Stimulated activated CD4-positive, alpha-beta T cell treated with anti-CD3 and anti-CD28 coated beads, Interleukin-4, amount 100 ng/mL, for 1 hour (primary cell): ENCODE results near the gene PLCB4.

Experiments used
- DNase-seq: peaks from one replicate; pipeline ENCODE4 v3.0.0-alpha.2; 2020

Gene PLCB4

DNA sequence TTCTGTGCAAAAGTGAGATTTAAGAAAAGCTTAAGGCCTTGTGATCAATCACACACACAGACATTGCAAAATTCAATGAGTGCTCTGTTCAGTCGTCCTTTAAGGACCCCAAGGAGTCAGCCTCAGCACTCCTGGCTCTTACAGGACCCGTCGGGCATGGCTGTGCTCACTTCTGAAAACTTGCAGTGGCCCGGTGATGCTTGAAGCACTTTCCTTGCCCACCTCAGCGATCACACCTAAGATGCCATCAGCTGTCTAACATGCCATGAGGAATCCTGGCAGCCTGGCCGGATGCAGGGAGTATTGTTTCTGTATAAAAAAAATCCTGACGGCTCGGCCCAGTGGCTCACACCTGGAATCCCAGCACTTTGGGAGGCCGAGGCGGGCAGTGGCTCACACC is 344.1 kb downstream of the PLCB4 start:
- DNase-seq = no peak

DNA sequence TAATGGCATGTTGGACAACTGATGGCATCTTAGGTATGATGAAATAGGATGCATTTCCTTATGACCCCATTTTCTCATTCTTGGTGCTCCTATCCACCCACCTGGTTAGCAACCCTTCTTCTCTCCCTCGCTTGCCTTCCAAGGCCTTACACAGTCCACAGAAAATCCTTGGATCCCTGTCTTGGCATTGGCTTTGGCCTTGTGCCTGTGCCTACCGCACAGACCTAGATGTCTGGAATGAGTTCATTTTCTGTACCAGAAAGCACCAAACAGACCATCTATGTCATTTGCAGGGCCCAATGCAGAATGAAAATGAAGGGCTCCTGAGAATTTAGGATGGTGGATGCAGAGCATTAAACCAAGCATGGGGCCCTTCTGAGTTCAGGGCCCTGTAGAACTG is 346.5 kb downstream of the PLCB4 start:
- no peak for DNase-seq

DNA sequence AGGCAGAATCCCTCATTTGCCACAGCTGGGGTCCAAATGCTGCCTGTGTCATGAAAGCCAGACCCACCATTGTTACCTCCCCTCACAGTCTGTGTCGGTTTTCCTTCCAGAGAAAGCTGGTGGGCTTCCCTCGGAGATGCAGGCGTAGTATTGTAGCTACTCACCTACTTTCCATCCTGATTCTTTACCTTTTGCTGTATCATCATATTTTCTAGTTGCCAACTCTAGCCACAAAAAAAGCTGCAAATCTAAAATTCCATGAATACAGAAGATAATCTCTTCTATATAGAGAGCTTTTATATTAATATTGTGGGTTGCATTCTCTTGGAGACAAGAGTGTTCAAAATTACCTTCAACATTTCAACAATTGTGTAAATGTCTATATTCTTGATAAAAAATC is 347.5 kb downstream of the PLCB4 start:
- DNase-seq = no peak

DNA sequence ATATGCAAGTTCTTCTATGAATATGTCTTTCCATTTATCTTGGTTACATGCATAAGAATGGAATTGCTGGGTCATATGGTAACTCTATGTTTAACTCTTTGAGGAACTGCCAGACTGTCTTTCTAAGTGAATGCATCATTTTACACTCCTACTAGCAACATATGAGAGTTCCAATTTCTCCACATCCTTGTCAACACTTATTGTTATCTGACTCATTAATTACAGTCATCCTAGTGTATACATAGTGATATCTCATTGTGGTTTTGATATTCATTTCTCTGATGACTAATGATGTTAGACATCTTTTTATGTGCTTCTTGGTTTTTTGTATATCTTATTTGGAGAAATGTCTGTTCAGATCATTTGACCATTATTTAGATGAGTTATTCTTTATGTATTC is 348.8 kb downstream of the PLCB4 start:
- DNase-seq = no peak

DNA sequence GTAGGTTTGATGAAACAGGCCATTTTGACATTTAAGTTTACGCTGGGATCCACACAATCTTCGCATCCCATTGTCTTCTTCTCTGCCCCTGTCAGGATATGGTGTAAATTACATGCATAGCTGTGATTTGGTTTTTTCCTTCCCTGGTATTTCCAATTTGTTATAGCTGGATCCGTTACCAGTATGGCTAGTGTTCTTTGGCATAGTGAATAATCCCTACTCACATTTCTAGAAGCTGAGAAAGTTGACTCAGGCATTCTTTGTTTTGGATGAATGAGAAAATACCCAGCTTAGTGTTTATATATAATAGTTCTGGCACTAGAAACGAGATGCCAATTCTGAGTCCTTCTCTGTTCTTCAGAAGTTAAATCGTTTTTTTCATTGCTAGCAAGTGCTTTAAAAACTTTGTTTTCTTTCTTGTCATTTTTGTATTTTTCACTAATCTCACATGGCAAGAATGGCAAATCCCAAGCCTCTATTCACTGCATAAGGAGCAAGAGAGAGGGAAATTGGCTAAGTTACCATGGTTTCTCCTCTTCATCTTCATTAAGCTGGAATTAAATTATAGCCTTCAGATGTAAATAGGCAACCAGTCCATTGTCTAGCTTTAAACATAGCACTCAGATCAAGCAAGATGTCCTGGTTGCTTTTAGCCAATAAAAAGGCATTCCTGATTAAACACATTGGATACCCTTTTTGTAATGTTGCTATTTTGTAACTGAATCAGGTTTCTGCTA is 353.6 kb downstream of the PLCB4 start:
- DNase-seq = no peak

DNA sequence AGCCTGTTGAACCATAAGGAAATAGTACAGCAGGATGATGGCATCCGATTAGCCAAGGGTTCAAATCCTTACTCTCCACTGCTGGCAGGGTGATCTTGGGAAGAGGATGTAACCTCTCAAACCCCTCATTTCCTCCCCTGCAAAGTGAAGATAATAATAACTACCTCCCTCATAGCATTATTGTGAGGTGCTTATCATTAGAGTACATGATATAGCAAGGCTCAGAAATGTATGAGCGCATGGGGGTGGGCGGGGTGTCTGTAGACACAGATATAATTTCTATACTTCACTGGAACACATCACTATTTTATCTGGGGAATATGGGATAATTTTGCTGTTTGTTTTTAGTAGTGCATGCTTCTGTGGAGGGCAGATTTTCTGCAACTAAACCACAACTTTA is 355.7 kb downstream of the PLCB4 start:
- no peak for DNase-seq

DNA sequence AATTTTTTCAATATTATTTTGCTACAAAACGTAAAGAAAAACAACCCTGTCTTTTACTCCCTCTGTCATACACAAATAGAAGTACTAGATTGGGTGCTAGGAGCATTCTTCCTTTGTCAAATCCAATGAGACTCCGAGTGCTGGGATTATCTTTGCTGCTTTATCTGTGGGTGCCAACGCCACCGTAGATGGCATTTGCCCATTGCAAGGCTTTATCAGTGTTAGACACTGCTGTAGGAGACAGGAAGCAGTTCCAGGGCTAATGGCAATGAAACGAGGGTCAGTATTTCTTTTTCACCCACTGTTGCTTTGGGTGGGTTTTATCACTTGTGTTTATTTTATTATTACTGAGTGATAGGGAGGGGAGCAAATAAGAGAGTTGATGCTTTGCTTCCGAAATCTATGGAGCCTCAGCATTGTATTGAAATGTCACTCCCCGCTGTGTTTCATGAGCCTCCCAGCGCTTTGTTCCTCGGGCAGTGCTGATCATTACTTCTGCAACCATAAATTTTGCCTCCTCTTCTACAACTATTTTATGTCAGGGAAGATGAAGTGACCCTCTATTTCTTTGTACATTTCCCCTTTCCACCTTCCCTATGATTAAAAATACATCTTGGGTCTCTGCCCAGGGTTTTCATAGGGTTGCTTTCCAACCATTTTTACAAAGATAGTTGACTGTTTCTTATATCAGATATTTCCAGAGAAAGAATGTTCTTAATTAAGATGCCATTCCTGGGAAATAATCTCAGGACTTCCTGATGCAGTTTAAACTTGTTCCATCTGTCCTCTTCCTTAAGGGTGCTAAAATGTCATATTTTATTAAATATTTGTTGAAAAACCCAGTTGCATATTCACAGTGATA is 358.8 kb downstream of the PLCB4 start:
- DNase-seq = no peak

DNA sequence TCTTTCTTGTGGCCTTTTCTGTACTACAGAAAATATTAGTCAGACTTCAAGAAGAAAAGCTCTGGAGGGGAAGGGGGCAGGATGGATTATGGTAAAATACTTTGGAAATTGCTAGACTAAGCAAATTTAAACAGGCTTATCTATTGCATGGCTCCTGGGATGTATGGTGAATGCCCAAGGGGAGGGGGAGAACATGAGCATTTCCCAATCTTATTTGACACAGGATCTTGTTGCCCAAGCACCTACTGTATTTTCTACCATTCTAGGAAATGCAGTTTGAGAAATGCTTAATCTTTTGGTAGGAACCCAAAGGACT is 359.4 kb downstream of the PLCB4 start:
- DNase-seq = no peak

DNA sequence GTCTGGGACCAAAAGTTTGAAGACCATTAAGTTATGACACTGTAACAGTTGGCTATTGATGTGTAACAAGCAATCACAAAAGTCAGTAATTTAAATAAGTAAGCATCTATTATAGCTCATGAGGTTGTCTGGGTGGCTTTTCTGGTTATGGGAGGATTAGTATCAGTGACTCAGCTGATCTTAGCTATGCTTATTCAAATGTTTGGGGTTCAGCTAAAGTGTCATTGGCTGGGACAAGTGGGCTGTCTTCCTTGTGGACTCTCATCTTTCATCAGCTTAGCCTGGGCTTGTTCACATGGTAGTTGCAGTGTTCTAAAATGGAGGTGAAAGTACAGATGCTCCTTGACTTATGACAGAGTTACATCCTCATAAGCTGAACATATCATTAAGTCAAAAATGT is 370.9 kb downstream of the PLCB4 start:
- no peak for DNase-seq

DNA sequence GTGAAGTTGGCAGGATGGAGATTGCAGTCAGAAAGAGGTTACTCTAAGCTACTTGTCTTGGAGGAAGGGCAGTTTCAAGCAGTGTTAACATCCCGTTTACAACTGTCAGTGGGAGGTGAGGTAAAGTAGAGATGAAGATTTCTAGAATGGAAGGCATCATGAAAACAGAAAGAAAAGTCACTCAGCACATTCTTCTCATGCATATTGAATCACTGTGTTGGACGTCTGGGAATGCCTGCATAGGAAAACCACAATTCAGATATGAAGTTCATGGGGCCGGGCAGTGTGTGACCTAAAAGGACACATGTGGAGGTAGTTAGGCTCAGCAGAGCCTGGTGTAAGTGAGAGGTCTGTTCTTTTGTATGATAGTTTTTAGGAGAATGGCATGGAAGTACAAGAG is 372.0 kb downstream of the PLCB4 start:
- no peak for DNase-seq

DNA sequence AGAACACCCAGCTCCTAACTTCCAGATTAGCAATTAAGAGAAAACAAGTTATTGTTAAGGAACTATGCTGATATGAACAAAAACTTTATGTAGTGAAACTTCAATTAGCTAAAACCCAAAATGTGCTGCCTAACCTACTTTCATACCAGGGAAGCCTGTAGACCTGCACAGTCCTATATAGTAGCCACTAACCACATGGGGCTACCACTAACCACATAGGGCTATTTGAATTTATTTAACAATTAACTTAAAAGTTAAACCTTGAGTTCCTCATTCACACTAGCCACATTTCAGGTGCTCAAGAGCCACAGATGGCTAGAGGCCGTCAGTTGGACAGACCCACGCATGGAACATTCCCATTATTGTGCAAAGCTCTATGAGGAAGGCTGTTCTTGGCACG is 373.1 kb downstream of the PLCB4 start:
- no peak for DNase-seq

DNA sequence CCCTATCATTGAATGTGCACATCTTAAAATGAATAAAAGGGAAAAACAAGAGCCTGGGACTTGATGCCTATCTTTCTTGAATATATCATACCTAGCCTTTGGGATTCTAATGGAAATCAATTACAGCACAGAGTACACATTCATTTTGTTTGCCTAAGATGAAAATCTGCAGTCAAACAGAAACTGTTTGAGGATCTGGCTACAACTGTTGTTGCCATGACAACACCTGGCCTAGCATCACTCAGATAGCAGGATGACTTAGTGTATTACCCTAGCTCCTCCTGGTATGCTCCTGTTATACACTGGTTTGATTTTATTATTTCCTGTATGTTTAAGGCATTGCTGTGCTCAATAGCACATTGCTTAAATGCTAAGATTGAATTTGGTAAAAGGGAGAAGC is 374.0 kb downstream of the PLCB4 start:
- no peak for DNase-seq

DNA sequence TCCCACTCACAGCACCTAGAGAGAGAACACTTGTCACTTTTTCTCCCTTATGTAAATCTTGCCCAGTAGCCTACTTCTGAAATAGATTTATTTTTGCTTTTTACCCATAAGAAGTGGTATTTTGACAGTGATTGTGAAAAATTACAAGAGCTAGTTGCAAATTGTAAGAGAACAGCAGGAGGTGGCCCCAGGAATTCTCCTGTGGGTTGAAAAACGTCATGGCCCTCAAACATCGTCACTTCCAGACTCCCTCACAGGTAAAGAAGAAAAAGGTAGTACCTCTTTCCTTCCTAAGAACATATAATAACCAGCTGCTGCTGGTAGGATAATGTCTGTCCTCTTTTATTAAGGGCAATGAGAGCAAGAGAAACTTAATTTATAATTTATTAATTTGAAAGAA is 376.0 kb downstream of the PLCB4 start:
- no peak for DNase-seq

DNA sequence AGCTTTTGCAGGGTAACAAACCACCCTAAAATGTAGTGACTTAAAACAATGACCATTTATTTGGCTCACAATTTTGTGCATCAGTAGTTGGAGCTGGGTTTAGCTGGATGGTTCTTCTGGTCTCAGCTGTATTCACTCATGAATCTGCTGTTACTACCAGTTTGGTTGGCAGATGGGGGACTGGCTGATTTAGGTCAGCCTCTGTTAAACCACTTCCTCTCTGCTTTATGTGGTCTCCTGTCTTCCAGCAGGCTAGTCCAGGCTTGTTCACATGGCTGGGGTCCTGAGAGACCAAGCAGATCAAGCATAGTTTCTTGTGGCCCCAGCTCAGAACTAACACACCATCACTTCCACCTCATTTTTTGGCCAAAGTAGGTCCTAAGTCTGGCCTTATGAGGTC is 378.3 kb downstream of the PLCB4 start:
- no peak for DNase-seq

DNA sequence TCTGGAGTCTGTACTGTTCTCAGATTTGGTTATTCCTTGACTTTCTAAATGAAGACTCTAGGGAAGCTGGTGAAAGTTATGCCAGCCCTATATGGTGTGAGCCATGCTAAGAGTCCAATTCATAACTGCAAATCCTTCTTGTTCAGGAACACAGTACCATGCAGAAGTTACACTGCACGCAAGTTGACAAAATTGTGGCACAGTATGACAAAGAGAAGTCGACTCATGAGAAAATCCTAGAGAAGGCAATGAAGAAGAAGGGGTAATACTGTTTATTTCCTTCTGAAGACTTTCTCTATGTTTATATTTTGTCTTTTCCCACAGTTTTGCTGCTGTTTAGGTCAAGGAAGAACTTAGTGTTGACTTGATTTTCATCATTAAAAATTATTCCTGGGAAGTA is 384.3 kb downstream of the PLCB4 start:
- no peak for DNase-seq

DNA sequence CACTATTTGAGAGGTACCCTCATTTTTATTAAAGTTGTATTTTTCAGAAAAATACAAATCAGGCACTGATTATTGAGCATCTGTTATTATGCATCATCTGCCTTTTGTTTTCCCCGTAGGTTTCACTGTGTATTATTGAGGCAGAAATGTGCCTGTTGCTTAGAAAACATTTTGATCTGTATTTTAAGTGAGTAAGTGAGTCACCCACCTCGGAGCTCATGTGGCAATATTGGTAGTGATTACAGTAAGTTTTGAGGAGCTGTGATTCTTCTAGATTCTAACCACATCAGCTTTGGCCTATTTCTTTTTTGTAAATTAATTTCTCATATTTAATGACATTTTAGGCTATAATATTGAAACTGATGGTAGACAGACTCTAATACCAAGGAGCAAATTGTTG is 385.9 kb downstream of the PLCB4 start:
- DNase-seq = no peak

DNA sequence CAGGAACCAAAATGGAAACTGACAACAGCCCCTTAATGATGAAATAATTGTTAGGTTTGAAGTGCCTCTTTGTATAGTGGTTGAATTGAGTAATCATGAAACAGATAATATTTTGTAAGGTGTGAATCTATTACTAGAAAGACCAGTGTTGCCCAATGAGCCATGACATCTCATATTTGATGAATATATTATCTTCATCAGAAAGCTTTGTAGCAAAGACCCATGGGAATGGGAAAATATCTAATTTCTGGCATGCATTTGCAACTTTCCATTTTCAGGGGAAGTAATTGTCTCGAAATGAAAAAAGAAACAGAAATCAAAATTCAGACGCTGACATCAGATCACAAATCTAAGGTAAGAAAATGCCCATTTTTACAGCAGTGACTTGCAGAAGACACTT is 388.2 kb downstream of the PLCB4 start:
- DNase-seq = no peak

DNA sequence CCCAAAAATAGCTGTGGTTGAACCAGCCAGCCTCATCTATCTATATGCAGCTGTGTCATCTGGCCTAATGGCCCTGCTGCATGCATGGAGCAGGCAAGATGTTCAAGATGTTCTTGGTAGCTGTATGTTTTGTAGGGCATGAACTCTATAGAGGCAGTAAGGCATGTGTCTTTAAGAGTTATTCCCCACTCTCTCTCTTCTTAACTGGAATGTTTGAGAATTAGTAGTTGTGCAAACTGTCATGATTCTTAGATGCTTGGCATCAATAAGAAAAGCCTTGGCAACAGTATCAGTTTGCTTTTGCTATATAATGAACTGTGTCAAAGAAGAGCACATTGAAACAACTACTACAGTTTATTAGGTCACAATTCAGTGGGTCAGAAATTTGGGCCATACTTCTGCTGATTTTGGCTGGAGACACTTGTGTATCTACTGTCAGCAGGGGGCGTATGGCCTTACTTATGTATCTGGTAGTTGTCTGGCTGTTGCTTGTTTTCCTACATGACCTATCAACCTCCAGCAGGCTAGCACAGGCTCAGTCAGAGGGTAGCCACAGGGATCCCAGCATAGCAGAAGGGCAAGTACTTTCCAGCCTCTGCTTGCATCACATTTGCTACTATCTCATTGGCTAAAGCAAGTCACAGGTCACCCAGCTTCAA is 389.4 kb downstream of the PLCB4 start:
- no peak for DNase-seq

DNA sequence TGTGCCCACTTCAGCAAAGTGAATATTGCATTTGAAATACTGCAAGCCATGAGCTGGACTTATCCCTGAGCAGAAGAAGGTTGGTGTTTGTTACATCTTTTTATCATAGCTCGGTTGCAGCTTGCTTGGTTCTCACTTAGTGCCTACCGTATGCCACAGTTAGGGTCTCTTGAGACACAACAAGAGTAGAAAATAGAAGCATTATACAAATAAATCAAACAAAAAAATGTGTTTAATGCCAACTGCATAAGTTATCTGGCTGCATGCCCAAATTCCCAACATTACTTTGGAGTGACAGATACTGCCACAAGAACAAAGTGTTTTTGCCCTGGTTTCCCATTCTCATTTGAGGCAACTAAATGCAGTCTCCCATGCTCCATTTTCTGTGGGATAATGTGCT is 391.6 kb downstream of the PLCB4 start:
- no peak for DNase-seq

DNA sequence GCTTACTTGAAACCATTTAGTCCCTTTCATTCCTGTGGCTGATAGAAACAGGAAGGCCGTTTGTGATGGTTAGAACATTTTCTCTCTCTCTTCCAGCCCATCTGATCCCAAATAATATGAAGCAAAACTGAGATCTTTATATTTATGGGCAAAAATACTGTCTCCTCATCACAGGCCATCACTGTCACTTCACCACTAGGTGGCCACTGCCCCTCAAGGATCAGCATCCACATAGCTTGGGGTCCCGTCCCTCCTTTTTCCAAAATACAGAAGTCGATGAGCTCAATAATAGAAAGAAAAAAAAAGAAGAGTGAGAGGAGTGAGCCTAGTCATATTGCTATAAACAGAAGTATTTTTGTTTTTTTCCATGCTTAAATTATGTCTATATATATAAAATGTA is 399.1 kb downstream of the PLCB4 start:
- DNase-seq = no peak

DNA sequence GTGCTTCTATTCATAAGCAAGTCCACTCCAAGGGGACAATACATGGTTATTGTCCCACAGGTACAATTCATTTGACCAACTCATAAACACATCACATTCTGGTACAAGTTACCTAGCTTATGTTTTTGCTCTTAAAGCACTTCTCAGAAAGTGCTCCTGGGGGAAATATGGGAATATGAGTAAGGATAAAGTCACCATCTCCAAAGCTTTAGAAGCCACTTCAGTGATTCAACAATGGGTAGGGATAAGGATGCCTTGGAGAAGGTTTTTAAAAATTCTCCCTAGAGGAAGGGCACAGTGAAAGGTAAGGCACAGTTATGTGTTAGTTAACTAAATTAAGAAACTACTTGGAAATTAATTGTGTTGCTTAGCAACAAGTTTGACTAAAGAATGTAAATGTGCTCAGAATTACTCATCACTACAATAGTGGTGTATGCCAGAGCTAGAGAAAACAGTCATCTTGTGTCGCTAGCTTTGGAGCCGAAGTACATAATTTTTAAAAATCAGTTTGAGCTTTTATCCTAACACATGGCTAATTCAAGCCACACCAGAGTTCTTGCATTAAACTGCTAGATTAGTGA is 406.0 kb downstream of the PLCB4 start:
- no peak for DNase-seq

DNA sequence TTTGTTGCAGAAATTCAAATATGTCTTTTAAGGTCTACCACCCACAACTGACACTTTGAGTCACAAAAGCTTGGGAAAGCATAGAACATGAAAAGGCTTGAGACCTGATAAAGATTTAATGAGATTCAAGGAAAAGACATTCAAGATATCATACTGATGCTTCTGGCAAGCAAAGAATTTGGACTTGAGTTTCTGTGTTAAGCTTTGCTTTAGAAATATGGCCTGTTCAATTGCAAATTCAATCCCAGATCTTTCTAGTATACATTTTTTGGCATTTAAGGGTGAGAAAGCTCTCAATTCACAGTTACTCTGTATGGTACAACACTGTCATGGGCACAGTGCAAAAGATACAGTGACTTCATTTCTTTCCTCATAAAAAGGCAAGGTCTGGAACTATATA is 406.6 kb downstream of the PLCB4 start:
- DNase-seq = no peak

DNA sequence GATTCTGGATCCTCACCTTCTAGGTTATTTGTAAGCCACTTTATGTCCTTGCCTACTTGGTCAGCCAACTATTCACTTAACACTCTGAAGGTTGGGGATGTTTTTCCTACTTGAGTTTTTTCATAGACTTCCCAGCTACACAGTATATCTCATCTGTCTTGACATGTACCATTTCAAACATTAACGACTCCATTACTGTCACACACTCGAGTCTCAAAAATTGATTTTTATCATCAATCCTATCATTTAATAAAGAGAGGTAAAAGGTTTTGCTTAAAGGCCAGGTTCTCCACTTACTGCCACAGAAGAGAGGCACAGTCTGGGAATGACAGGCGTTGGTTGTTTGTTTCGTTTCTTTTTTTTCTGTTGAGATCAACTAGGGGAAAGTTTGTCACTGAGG is 407.3 kb downstream of the PLCB4 start:
- DNase-seq = no peak

DNA sequence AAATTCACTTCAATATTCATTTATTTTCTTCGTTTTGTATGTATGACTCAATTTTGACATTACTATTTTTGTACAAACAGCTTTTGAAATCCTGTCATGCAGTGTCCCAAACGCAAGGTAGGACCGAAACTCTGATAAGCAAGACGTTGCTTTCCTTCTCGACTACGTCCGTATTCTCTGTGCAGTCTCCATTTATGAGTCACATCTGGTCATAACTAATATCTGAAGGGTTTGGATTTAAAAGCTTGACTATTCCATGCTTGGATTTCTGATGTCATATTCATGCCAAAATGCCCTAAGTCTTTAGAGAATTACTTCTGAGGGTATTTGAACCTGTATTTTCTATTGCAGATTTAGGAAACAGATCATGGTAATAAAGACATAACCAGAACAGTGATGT is 407.8 kb downstream of the PLCB4 start:
- DNase-seq = no peak
